GM19035 (cell line): Measurements from ENCODE around the gene TET3.

Experiments used
- ATAC-seq: cut with Tn5 transposase; IDR thresholded peaks from one replicate; pipeline ENCODE4 v1.9.1; 2021; ENCODE audit not compliant: unreplicated experiment

TET3 gene

DNA sequence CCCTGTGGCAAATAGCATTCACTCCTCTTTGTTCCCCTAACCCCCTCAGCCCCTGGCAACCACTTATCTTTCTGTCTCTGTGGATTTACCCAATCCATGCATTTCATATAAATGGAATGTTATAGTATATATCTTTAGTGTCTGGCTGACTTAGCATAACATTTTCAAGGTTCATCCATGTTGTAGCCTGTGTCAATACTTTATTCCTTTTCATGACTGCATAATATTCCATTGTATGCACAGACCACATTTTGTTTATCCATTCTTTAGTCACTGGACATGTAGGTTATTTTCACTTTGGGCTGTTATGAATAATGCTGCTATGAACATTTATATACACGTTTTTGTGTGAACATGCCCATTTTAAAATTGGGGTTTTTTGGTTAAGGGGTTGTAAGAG, 42.8 kb downstream of the TET3 start:
- ATAC-seq, result no peak

- ATAC-seq, result no peak
Measured at GRCh38 chr2:74028290-74028689, 43.6 kb downstream of the TET3 start.

DNA sequence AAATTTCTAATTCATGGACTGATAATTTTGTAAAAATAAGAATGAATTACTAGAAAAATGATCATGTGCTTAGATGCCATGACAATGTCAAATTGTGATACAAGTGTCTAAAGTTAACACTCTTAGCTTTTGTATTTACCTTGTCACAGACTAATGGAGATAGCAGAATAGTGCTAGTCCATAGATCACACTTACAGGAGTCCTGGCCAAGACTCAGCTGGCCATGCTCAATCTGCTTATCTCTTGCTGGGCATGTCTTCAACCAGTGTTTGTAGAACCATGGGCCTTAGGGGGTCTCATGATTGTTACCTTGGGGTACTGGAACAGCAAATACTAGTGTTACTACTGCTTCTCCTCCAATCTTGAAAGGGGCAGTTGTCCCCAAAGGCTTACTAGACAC, 44.0 kb downstream of the TET3 start:
- no peak for ATAC-seq

- ATAC-seq, result no peak
Measured at GRCh38 chr2:74029714-74030397, 45.1 kb downstream of the TET3 start.

DNA sequence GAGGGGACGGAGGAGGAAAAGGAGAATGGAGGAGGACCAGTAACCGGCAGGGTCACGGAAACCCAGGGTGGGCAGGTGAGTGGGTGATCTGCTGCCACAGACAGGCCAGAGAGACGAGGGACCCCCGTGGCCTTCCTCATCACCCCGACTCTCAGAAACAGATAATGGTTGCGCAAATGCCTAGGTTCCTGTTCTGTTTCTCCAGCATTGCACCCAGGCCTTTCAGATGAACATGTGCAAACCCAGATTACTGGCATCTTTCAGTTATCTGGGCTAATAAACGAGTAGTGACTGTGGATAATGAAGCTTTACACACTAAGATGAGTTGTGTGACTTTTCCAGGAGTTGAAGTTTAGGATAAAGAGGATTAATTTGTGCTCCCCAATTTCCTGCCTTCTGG, 46.5 kb downstream of the TET3 start:
- ATAC-seq, result no peak

DNA sequence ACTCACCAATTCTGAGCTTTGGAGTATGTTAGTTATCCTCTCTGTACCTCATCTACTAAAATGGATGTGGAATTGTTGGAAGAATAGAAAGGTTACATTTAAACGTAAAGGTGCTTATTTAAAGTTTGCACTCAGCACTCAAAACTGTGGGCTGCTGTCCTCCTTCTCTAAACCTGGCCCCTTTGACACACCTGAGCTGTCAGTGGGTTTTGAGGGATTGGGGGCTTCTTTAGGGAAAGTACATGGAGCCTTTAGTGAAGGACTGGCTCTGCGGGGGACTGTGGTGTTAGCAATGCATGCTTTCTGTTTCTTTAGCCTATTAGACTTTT, 47.2 kb downstream of the TET3 start:
- no peak for ATAC-seq

- no peak for ATAC-seq
Measured at GRCh38 chr2:74033375-74033774, 48.7 kb downstream of the TET3 start.
